Neuronal stem cell (in vitro differentiated cells): ENCODE data around the gene GPX8.

ENCODE experiments used
- DNase-seq: peaks from one replicate; pipeline ENCODE4 v3.0.0-alpha.2; 2013; ENCODE audit warnings: low spot score
- H2AFZ ChIP-seq: one replicate; pipeline ENCODE4 v1.6.1; 2013; ENCODE audit warnings: mild to moderate bottlenecking, low read length, inconsistent platforms
- H2AK5ac ChIP-seq: 2 replicates; pipeline ENCODE4 v1.6.1; 2013; ENCODE audit warnings: low read depth, mild to moderate bottlenecking, inconsistent platforms, low read length, moderate library complexity, mixed read lengths
- H2BK120ac ChIP-seq: 2 replicates; pipeline ENCODE4 v1.6.1; 2013; ENCODE audit warnings: low read depth, mild to moderate bottlenecking, inconsistent platforms, low read length, moderate library complexity, mixed read lengths
- H2BK12ac ChIP-seq: one replicate; pipeline ENCODE4 v1.6.1; 2013; ENCODE audit warnings: low read length, inconsistent platforms
- H2BK15ac ChIP-seq: 2 replicates; pipeline ENCODE4 v1.6.1; 2013; ENCODE audit warnings: mild to moderate bottlenecking, low read length, inconsistent platforms, mixed read lengths
- H2BK5ac ChIP-seq: one replicate; pipeline ENCODE4 v1.6.1; 2013; ENCODE audit warnings: inconsistent platforms, mild to moderate bottlenecking, low read length, moderate library complexity
- H3K14ac ChIP-seq: one replicate; pipeline ENCODE4 v1.6.1; 2013; ENCODE audit warnings: low read length, inconsistent platforms
- H3K18ac ChIP-seq: 2 replicates; pipeline ENCODE4 v1.6.1; 2013; ENCODE audit warnings: low read length, inconsistent platforms
- H3K23ac ChIP-seq: 2 replicates; pipeline ENCODE4 v1.6.1; 2013; ENCODE audit warnings: low read depth, mild to moderate bottlenecking, mixed read lengths, low read length, inconsistent platforms; ENCODE audit not compliant: poor library complexity
- H3K27ac ChIP-seq: replicated peaks from 3 replicates; pipeline ENCODE4 v1.5.1; 2013; ENCODE audit warnings: low read length, inconsistent platforms
- H3K27me3 ChIP-seq, 3 experiments: 2 replicates each; pipeline ENCODE4 v1.6.1; 2013; ENCODE audit warnings: low read length in 3 of 3, mild to moderate bottlenecking in 2 of 3, inconsistent platforms in 1 of 3, low read depth in 1 of 3, mixed read lengths in 1 of 3, moderate library complexity in 1 of 3; ENCODE audit not compliant: control insufficient read depth in 3 of 3, insufficient read depth in 3 of 3
- H3K36me3 ChIP-seq, 2 donors: replicated peaks in 1 of 2; 2 replicates each; pipeline ENCODE4 v1.6.1; 2013; ENCODE audit warnings: low read length in 2 of 2; ENCODE audit not compliant: control insufficient read depth in 2 of 2, insufficient read depth in 2 of 2
- H3K4ac ChIP-seq: 2 replicates; pipeline ENCODE4 v1.6.1; 2013; ENCODE audit warnings: inconsistent platforms, mild to moderate bottlenecking, low read length, moderate library complexity
- H3K4me1 ChIP-seq, 2 donors: 1 replicate in 1 of 2; 2 replicates in 1 of 2; pipeline ENCODE4 v1.6.1; 2013; ENCODE audit warnings: low read length in 2 of 2, low read depth in 1 of 2; ENCODE audit not compliant: control insufficient read depth in 2 of 2, insufficient read depth in 1 of 2
- H3K4me2 ChIP-seq: one replicate; pipeline ENCODE4 v1.6.1; 2013; ENCODE audit warnings: mild to moderate bottlenecking, low read length, inconsistent platforms; ENCODE audit not compliant: insufficient read depth, poor library complexity, severe bottlenecking
- H3K4me3 ChIP-seq, 2 donors: 2 replicates each; pipeline ENCODE4 v1.5.1; 2013; ENCODE audit warnings: low read length in 2 of 2, mild to moderate bottlenecking in 2 of 2, inconsistent platforms in 1 of 2, moderate library complexity in 1 of 2
- H3K79me1 ChIP-seq: one replicate; pipeline ENCODE4 v1.6.1; 2013; ENCODE audit warnings: low read depth, mild to moderate bottlenecking, inconsistent platforms, low read length, moderate library complexity
- H3K9ac ChIP-seq: one replicate; pipeline ENCODE4 v1.6.1; 2013; ENCODE audit warnings: mild to moderate bottlenecking, low read depth, low read length, inconsistent platforms; ENCODE audit not compliant: poor library complexity
- H3K9me3 ChIP-seq, 2 donors: replicated peaks in 1 of 2; 2 replicates each; pipeline versions ENCODE3 to v1.6.1; 2013; ENCODE audit warnings: low read length in 2 of 2, mild to moderate bottlenecking in 2 of 2, inconsistent platforms in 1 of 2, low read depth in 1 of 2, mixed read lengths in 1 of 2, moderate library complexity in 1 of 2; ENCODE audit not compliant: control insufficient read depth in 2 of 2, insufficient read depth in 1 of 2
- H4K8ac ChIP-seq: one replicate; pipeline ENCODE4 v1.6.1; 2013; ENCODE audit warnings: low read depth, mild to moderate bottlenecking, inconsistent platforms, low read length, moderate library complexity
- H4K91ac ChIP-seq: one replicate; pipeline ENCODE4 v1.6.1; 2013; ENCODE audit warnings: low read length, low read depth, mild to moderate bottlenecking, inconsistent platforms; ENCODE audit not compliant: poor library complexity
- WGBS, 2 donors: extraction: QIAGEN DNeasy Blood & Tissue Kit; methylation state at CpG; one replicate each; pipeline ENCODE4 v1.1.7; 2013; ENCODE audit warnings: missing lambda C conversion rate in 2 of 2, mixed read lengths in 1 of 2; ENCODE audit not compliant: insufficient read length in 2 of 2, insufficient replicate concordance in 1 of 2; ENCODE audit errors: extremely low coverage in 2 of 2; 5-methylcytosine and 5-hydroxymethylcytosine counted together

The GPX8 gene

GRCh38 chr5:55123365-55123764 lies 36.6 kb upstream of the GPX8 start:
- no peak overlapping the region for H3K23ac ChIP-seq
- no peak overlapping the region for H3K4ac ChIP-seq
- no peak overlapping the region for H3K4me2 ChIP-seq
- H3K18ac ChIP-seq, result no peak overlapping the region
- H2AFZ ChIP-seq, result no peak overlapping the region
- no peak overlapping the region for H2BK5ac ChIP-seq
- H3K14ac ChIP-seq, result no peak overlapping the region
- H3K79me1 ChIP-seq, result no peaks in the 10 kb centered on the region
- H4K91ac ChIP-seq, result no peak overlapping the region
- H3K9me3 ChIP-seq, result no peaks in the 10 kb centered on the region
- WGBS, 2 donors, result no CpG with 5 or more reads among the region's 3 CpGs
- H3K4me1 ChIP-seq, result peaks cover 0 to 3% of the 10 kb centered on the region in 2 donors
- no peak overlapping the region for H2BK120ac ChIP-seq
- H3K27ac ChIP-seq, result no peak overlapping the region
- no peak overlapping the region for H3K4me3 ChIP-seq
- H3K27me3 ChIP-seq, result no peaks in the 10 kb centered on the region
- no peaks in the 10 kb centered on the region for H3K36me3 ChIP-seq
- no peak overlapping the region for H4K8ac ChIP-seq
- no peak overlapping the region for H2AK5ac ChIP-seq
- no peak for DNase-seq
- H3K9ac ChIP-seq, result no peak overlapping the region
- H2BK12ac ChIP-seq, result no peak overlapping the region
- no peak overlapping the region for H2BK15ac ChIP-seq

DNA sequence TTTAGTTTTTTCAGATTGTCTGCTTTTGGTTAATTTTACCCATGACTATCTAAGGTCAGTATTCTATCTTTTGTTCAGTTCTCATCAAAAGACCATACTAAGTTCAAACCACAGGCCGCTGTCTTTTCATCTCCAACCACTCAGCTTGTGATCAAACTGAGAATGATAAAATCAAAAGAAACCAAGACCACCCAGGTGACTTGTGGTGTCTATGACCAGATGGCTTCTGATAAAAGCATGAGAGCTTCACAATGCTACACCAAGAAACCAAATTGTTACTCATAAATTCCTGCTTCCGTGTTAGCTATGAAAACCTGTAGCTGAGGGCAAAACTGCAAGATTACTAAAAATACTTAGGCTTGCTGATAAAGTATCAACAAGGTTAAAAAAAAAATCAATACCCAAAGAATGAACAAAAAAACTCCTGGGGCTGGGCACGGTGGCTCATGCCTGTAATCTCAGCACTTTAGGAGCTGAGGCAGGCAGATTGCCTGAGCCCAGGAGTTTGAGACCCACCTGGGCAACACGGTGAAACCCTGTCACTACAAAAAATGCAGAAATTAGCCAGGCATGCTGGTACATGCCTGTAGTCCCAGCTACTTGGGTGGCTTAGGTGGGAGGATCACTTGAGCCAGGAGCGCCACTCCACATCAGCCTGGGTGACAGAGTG lies 25.8 kb upstream of the GPX8 start:
- Histone ChIP-seq H3K27me3 (no peaks in the 10 kb centered on the region), H3K9ac (no peak overlapping the region), H4K91ac (no peak overlapping the region), H3K79me1 (no peaks in the 10 kb centered on the region), H2AK5ac (no peak overlapping the region), H3K4me3 (no peak overlapping the region), H3K4me2 (no peak overlapping the region), H2BK15ac (no peak overlapping the region), H3K18ac (no peak overlapping the region), H3K27ac (no peak overlapping the region), H2BK120ac (no peak overlapping the region), H3K4ac (no peak overlapping the region), H3K36me3 (no peaks in the 10 kb centered on the region), H3K23ac (no peak overlapping the region), H2BK5ac (no peak overlapping the region), H2AFZ (no peak overlapping the region), H4K8ac (no peak overlapping the region), H3K14ac (no peak overlapping the region), H3K9me3 (no peaks in the 10 kb centered on the region), H3K4me1 (no peaks in the 10 kb centered on the region), H2BK12ac (no peak overlapping the region)
- WGBS, 2 donors, result no CpG with 5 or more reads among the region's 5 CpGs
- DNase-seq, result no peak

GRCh38 chr5:55136521-55136920 lies 23.4 kb upstream of the GPX8 start:
- Histone ChIP-seq H4K8ac (no peak overlapping the region), H3K79me1 (no peaks in the 10 kb centered on the region), H2BK5ac (no peak overlapping the region), H3K27me3 (no peaks in the 10 kb centered on the region), H3K27ac (no peak overlapping the region), H3K4me2 (no peak overlapping the region), H3K9me3 (no peaks in the 10 kb centered on the region), H3K36me3 (no peaks in the 10 kb centered on the region), H3K23ac (no peak overlapping the region), H2AFZ (no peak overlapping the region), H3K4me3 (no peak overlapping the region), H3K14ac (no peak overlapping the region), H3K4ac (no peak overlapping the region), H4K91ac (no peak overlapping the region), H2AK5ac (no peak overlapping the region), H2BK120ac (no peak overlapping the region), H3K9ac (no peak overlapping the region), H2BK15ac (no peak overlapping the region), H2BK12ac (no peak overlapping the region), H3K4me1 (no peaks in the 10 kb centered on the region), H3K18ac (no peak overlapping the region)
- WGBS, 2 donors, result no CpG with 5 or more reads among the region's 3 CpGs
- no peak for DNase-seq

DNA sequence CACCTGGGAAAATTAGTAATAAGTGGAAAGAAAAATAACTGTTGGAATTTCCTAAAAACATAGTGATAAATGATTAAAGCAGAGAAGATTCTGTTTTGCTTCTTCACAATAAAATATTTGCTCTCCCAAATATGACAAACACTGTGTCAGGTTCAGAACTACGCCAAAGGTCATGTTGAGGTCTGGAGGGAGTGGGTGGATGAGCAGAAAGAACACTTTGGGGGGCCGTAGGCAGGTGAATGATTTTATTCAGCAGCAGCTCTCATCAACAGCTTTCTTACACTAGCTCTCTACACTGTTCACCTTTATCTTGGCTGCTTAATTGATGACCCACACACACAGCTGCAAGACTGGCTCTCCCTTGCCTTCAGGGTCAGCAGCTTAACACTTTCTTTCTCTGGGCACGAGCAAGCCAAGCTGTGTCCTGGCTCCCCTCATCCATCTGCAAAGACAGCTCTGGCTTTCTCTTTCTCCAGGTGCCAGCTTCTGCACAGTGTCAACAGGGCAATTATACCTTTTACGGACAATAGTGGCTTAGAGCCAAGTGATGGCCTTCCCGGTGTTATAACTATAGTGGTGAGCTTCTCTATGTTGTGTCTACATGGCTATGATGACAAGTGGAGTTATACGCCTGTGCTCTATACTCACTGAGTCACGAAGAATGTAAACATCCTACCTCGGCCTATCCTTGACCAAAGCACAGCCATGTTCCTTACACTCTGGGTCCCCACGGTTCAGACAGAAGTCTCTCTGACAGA lies 18.9 kb upstream of the GPX8 start:
- H4K91ac ChIP-seq, result no peak overlapping the region
- WGBS, 2 donors, result no CpG with 5 or more reads among the region's 9 CpGs
- no peak overlapping the region for H3K4me3 ChIP-seq
- no peak overlapping the region for H3K18ac ChIP-seq
- no peak overlapping the region for H3K4ac ChIP-seq
- H3K36me3 ChIP-seq, result no peaks in the 10 kb centered on the region
- H2AK5ac ChIP-seq, result no peak overlapping the region
- no peak overlapping the region for H2BK15ac ChIP-seq
- H3K27ac ChIP-seq, result no peak overlapping the region
- no peaks in the 10 kb centered on the region for H3K79me1 ChIP-seq
- H3K9ac ChIP-seq, result no peak overlapping the region
- DNase-seq, result no peak
- H2AFZ ChIP-seq, result no peak overlapping the region
- H2BK120ac ChIP-seq, result no peak overlapping the region
- no peak overlapping the region for H3K4me2 ChIP-seq
- H3K14ac ChIP-seq, result no peak overlapping the region
- no peak overlapping the region for H3K23ac ChIP-seq
- no peak overlapping the region for H2BK5ac ChIP-seq
- no peak overlapping the region for H4K8ac ChIP-seq
- peaks cover 0 to 6% (median 0%) of the 10 kb centered on the region in 3 experiments for H3K27me3 ChIP-seq
- no peaks in the 10 kb centered on the region for H3K4me1 ChIP-seq
- H2BK12ac ChIP-seq, result no peak overlapping the region
- no peaks in the 10 kb centered on the region for H3K9me3 ChIP-seq
